Stimulated activated naive CD8-positive, alpha-beta T cell treated with anti-CD3 and anti-CD28 coated beads, Interleukin-15, Interleukin-2, amounts not matched to agents 100 ng/mL and 50 ng/mL, for 24 hours (primary cell): Measurements from ENCODE around the gene RAB6B.
"Not testable (repeated sequence)": the region's sequence is repeated elsewhere in the genome, so short reads cannot be mapped to it uniquely, and the experiment has no call there.

Source experiments
- H3K27ac Mint-ChIP-seq: one replicate; pipeline ENCODE4 v1.8.0; 2021; ENCODE audit warnings: mild to moderate bottlenecking, mixed read lengths
- H3K27me3 Mint-ChIP-seq: one replicate; pipeline ENCODE4 v1.8.0; 2021; ENCODE audit warnings: mixed read lengths
- H3K36me3 Mint-ChIP-seq: one replicate; pipeline ENCODE4 v1.8.0; 2021; ENCODE audit warnings: low read depth, mixed read lengths
- H3K4me1 Mint-ChIP-seq: one replicate; pipeline ENCODE4 v1.8.0; 2021; ENCODE audit warnings: low read depth, mixed read lengths
- H3K4me3 Mint-ChIP-seq: one replicate; pipeline ENCODE4 v1.8.0; 2021; ENCODE audit warnings: mild to moderate bottlenecking, mixed read lengths
- H3K9me3 Mint-ChIP-seq: one replicate; pipeline ENCODE4 v1.8.0; 2021; ENCODE audit warnings: mixed read lengths

The RAB6B gene

GRCh38 chr3:133788024-133788423, 107.7 kb downstream of the RAB6B start:
- Mint-ChIP-seq H3K4me1 (no peaks in the 10 kb centered on the region), H3K9me3 (peaks cover 17% of the 10 kb centered on the region), H3K27me3 (peaks cover 34% of the 10 kb centered on the region), H3K36me3 (peaks cover 10% of the 10 kb centered on the region), H3K4me3 (no peak overlapping the region), H3K27ac (no peak overlapping the region)

- H3K4me3 Mint-ChIP-seq, result no peak overlapping the region
- H3K9me3 Mint-ChIP-seq, result no peaks in the 10 kb centered on the region
- H3K27me3 Mint-ChIP-seq, result peaks cover 30% of the 10 kb centered on the region
- H3K4me1 Mint-ChIP-seq, result no peaks in the 10 kb centered on the region
- H3K27ac Mint-ChIP-seq, result no peak overlapping the region
- no peaks in the 10 kb centered on the region for H3K36me3 Mint-ChIP-seq
Observed at GRCh38 chr3:133783762-133784161, 111.9 kb downstream of the RAB6B start.

GRCh38 chr3:133782454-133782853, 113.2 kb downstream of the RAB6B start:
- Mint-ChIP-seq H3K9me3 (no peaks in the 10 kb centered on the region), H3K27me3 (peaks cover 30% of the 10 kb centered on the region), H3K4me3 (no peak overlapping the region), H3K36me3 (no peaks in the 10 kb centered on the region), H3K27ac (no peak overlapping the region), H3K4me1 (no peaks in the 10 kb centered on the region)

- Mint-ChIP-seq H3K36me3 (no peaks in the 10 kb centered on the region), H3K27me3 (peaks cover 24% of the 10 kb centered on the region), H3K9me3 (no peaks in the 10 kb centered on the region), H3K4me3 (no peak overlapping the region), H3K4me1 (no peaks in the 10 kb centered on the region), H3K27ac (no peak overlapping the region)
Observed at GRCh38 chr3:133781570-133781969, 114.1 kb downstream of the RAB6B start.

GRCh38 chr3:133780756-133781155, 114.9 kb downstream of the RAB6B start:
- H3K27ac Mint-ChIP-seq, H3K9me3 Mint-ChIP-seq, H3K36me3 Mint-ChIP-seq, H3K4me3 Mint-ChIP-seq, H3K4me1 Mint-ChIP-seq: not testable (repeated sequence)
- H3K27me3 Mint-ChIP-seq, result peaks cover 20% of the 10 kb centered on the region

DNA sequence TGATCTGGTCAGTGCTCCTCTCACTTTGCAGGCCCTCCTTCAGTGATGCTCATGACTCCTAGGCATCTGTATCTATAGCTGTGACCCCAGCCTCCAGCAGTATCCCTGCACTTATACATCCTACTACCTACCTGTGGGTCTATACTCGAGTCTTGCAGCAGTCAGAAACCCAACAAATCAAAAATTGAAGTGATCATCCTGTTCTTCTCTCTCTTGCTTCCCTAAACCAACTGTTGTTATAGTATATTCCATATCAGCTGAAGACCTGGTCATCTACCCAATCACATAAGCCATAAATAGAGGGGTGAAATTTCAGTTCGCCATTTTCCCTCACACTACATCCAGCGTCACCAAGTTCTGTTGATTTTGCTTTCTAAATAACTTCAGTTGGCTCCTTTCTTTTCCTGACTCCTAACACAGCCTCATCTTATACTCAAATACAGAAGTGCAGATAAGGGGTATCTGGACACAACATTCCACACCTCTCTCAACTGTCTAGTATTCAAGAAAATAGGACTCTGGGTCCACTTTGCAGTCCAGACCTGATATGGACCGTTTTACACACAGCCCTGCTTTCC, 116.0 kb downstream of the RAB6B start:
- Mint-ChIP-seq H3K27me3 (peaks cover 23% of the 10 kb centered on the region), H3K27ac (no peak overlapping the region), H3K4me1 (no peaks in the 10 kb centered on the region), H3K4me3 (no peak overlapping the region), H3K9me3 (no peaks in the 10 kb centered on the region), H3K36me3 (no peaks in the 10 kb centered on the region)

DNA sequence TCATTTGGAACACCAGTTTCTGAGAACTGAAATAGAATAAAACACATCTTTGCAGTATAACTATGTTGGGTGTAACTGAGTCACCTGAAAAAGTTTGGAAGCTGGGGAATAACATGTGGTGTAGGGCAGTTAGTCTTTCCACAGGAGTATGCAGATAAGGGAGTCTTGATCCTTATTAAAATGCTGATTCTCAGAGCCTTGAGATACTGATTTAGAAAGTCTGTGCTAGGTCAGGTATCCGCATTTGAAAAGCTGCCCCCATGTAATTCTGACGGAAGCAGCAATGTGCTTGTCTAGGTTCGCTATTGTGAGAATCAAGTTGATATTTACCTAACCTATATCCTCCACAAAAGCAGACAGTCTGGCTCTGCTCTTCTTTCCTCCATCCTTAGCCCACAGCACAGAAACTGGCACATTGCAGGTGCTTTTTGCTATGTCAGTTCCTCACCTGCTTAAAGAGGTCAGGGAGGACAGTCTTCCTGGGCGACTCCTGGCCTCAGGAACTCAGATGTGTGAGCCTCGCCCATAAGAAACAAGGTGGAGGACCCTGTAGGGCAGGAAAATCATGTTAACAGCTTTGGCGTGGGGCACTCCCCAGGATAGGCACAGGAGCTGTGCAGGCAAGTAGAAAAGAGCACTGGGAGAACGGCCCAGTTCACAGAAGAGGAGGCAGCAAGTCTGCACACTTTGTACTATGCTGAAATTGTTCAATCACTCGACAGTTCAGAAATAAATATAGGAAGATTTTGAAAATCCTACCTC, 117.7 kb downstream of the RAB6B start:
- no peaks in the 10 kb centered on the region for H3K4me1 Mint-ChIP-seq
- H3K36me3 Mint-ChIP-seq, result no peaks in the 10 kb centered on the region
- H3K27ac Mint-ChIP-seq, result no peak overlapping the region
- peaks cover 28% of the 10 kb centered on the region for H3K27me3 Mint-ChIP-seq
- no peak overlapping the region for H3K4me3 Mint-ChIP-seq
- no peaks in the 10 kb centered on the region for H3K9me3 Mint-ChIP-seq

- H3K9me3 Mint-ChIP-seq, result no peaks in the 10 kb centered on the region
- no peak overlapping the region for H3K4me3 Mint-ChIP-seq
- peaks cover 27% of the 10 kb centered on the region for H3K27me3 Mint-ChIP-seq
- H3K27ac Mint-ChIP-seq, result no peak overlapping the region
- H3K36me3 Mint-ChIP-seq, result no peaks in the 10 kb centered on the region
- no peaks in the 10 kb centered on the region for H3K4me1 Mint-ChIP-seq
Observed at GRCh38 chr3:133776794-133777438, 118.8 kb downstream of the RAB6B start.

GRCh38 chr3:133775835-133776234, 119.8 kb downstream of the RAB6B start:
- H3K27me3 Mint-ChIP-seq, result peaks cover 24% of the 10 kb centered on the region

GRCh38 chr3:133775309-133775708, 120.4 kb downstream of the RAB6B start:
- H3K27me3 Mint-ChIP-seq, result peaks cover 27% of the 10 kb centered on the region
- no peaks in the 10 kb centered on the region for H3K36me3 Mint-ChIP-seq
- no peak overlapping the region for H3K27ac Mint-ChIP-seq

More at GRCh38 chr3:133775835-133776234, 119.8 kb downstream of the RAB6B start:
- H3K4me3 Mint-ChIP-seq, result no peak overlapping the region
- no peaks in the 10 kb centered on the region for H3K36me3 Mint-ChIP-seq
- H3K4me1 Mint-ChIP-seq, result no peaks in the 10 kb centered on the region
- H3K27ac Mint-ChIP-seq, result no peak overlapping the region
- H3K9me3 Mint-ChIP-seq, result no peaks in the 10 kb centered on the region

More at GRCh38 chr3:133775309-133775708, 120.4 kb downstream of the RAB6B start:
- Mint-ChIP-seq H3K9me3 (no peaks in the 10 kb centered on the region), H3K4me1 (no peaks in the 10 kb centered on the region), H3K4me3 (no peak overlapping the region)
